GM23338 (cell line): ENCODE results near the gene POLR1E.
"Not testable (repeated sequence)": the region's sequence is repeated elsewhere in the genome, so short reads cannot be mapped to it uniquely, and the experiment has no call there.

ENCODE experiments used
- CREB1 ChIP-seq: fragments of 250-450 bp; sonication (Bioruptor Pico); IDR thresholded peaks from 2 replicates; pipeline ENCODE4 v1.5.0; 2020; ENCODE audit warnings: low read depth, mild to moderate bottlenecking, moderate library complexity
- EZH2 ChIP-seq: fragments of 200-600 bp; sonication (generic); IDR thresholded peaks from one replicate; pipeline ENCODE4 v1.8.0; 2017; ENCODE audit warnings: antibody characterized with exemption, mild to moderate bottlenecking, low read depth; ENCODE audit not compliant: unreplicated experiment
- EZH2phosphoT487 ChIP-seq: fragments of 200-600 bp; sonication (generic); IDR thresholded peaks from one replicate; pipeline ENCODE4 v1.8.1; 2018; ENCODE audit warnings: antibody characterized with exemption; ENCODE audit not compliant: unreplicated experiment
- JUNB ChIP-seq: IDR thresholded peaks from one replicate; pipeline ENCODE4 v1.6.1; 2016; ENCODE audit warnings: antibody characterized with exemption; ENCODE audit not compliant: unreplicated experiment
- POLR2AphosphoS5 ChIP-seq: IDR thresholded peaks from 2 replicates; pipeline ENCODE4 v1.6.1; 2016; ENCODE audit warnings: antibody characterized with exemption, low read depth
- TF ChIP-seq, protein P1 (sequence below), 2 experiments: fragments of 200-600 bp in 1 of 2; sonication (generic) in 1 of 2; conservative IDR thresholded peaks; 2 replicates each; pipeline versions ENCODE4 v1.5.1 to v1.6.1; 2016 to 2017; ENCODE audit warnings: antibody characterized with exemption in 2 of 2, low read depth in 2 of 2, mild to moderate bottlenecking in 2 of 2, moderate library complexity in 1 of 2
- TF ChIP-seq, protein P2 (sequence below): IDR thresholded peaks from one replicate; pipeline ENCODE4 v1.6.1; 2018; ENCODE audit warnings: antibody characterized with exemption; ENCODE audit not compliant: unreplicated experiment

DNA sequence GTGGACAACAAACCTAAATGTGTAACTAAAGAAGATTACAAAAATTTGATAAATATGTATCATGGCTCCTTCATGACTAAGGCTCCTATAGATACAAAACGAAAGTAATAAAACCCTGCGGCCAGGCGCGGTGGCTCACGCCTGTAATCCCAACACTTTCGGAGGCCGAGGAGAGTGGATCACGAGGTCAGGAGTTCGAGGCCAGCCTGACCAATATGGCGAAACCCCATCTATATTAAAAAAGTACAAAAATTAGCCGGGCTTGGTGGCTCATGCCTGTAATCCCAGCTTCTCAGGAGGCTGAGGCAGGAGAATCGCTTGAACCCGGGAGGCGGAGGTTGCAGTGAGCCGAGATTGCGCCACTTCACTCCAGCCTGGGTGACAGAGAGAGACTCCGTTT is 18.2 kb upstream of the POLR1E start:
- TF ChIP-seq, protein P1, sequence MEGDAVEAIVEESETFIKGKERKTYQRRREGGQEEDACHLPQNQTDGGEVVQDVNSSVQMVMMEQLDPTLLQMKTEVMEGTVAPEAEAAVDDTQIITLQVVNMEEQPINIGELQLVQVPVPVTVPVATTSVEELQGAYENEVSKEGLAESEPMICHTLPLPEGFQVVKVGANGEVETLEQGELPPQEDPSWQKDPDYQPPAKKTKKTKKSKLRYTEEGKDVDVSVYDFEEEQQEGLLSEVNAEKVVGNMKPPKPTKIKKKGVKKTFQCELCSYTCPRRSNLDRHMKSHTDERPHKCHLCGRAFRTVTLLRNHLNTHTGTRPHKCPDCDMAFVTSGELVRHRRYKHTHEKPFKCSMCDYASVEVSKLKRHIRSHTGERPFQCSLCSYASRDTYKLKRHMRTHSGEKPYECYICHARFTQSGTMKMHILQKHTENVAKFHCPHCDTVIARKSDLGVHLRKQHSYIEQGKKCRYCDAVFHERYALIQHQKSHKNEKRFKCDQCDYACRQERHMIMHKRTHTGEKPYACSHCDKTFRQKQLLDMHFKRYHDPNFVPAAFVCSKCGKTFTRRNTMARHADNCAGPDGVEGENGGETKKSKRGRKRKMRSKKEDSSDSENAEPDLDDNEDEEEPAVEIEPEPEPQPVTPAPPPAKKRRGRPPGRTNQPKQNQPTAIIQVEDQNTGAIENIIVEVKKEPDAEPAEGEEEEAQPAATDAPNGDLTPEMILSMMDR (conservative IDR thresholded peaks at IDR 0.05; ENCODE audit: low read depth in 2 of 2), result not testable (repeated sequence)
- not testable (repeated sequence) for TF ChIP-seq CREB1, POLR2AphosphoS5, EZH2, JUNB, EZH2phosphoT487
- TF ChIP-seq, protein P2, sequence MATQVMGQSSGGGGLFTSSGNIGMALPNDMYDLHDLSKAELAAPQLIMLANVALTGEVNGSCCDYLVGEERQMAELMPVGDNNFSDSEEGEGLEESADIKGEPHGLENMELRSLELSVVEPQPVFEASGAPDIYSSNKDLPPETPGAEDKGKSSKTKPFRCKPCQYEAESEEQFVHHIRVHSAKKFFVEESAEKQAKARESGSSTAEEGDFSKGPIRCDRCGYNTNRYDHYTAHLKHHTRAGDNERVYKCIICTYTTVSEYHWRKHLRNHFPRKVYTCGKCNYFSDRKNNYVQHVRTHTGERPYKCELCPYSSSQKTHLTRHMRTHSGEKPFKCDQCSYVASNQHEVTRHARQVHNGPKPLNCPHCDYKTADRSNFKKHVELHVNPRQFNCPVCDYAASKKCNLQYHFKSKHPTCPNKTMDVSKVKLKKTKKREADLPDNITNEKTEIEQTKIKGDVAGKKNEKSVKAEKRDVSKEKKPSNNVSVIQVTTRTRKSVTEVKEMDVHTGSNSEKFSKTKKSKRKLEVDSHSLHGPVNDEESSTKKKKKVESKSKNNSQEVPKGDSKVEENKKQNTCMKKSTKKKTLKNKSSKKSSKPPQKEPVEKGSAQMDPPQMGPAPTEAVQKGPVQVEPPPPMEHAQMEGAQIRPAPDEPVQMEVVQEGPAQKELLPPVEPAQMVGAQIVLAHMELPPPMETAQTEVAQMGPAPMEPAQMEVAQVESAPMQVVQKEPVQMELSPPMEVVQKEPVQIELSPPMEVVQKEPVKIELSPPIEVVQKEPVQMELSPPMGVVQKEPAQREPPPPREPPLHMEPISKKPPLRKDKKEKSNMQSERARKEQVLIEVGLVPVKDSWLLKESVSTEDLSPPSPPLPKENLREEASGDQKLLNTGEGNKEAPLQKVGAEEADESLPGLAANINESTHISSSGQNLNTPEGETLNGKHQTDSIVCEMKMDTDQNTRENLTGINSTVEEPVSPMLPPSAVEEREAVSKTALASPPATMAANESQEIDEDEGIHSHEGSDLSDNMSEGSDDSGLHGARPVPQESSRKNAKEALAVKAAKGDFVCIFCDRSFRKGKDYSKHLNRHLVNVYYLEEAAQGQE, result not testable (repeated sequence)
